Measurements from ENCODE around the gene SNX8. TPM values are rescaled to one million over a fixed set of nuclear protein-coding genes. Genes with fewer than 3 reads are reported as not detected.

The SNX8 gene
- total and polyA plus RNA-seq, 2 donors (not counting 3 experiments of a cell fraction or from before 2014, with no cell fraction given): 24.5 to 50.3 TPM

DNA sequence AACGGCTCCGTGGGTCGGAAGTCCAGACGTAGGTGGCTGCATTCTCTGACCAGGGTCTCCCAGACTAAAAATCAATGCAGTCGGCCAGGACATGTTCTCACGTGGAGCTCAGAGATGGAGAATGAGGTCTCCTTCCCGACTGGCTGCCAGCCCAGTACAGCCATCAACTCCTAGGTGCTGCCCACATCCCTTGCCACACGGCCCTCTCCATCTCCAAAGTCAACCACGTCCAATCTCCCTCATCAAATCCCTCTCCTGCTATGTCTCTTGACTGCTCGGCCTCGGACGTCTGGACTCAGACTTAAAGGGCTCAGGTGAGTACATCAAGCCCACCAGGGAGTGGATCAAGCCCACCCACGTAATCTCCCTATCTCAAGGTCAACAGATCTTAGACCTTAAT is 88.4 kb downstream of the SNX8 start:
- Histone ChIP-seq H3K4me2 (ENCODE audit: insufficient read depth, low read length) (no peak overlapping the region), H3K9me1 (replicated peaks; ENCODE audit: control insufficient read depth, extremely low read depth, insufficient read depth, low read length) (no peaks in the 10 kb centered on the region), H2AFZ (ENCODE audit: low read depth, low read length) (no peak overlapping the region), H4K20me1 (replicated peaks; ENCODE audit: control insufficient read depth, extremely low read depth, insufficient read depth, low read length) (no peaks in the 10 kb centered on the region), H3K27ac (ENCODE audit: insufficient read depth, low read depth, low read length) (no peak overlapping the region), H3K4me3 (replicated peaks in 1 of 3; ENCODE audit: insufficient read depth in 1 of 3, low read depth in 1 of 3, low read length in 3 of 3) (no peak overlapping the region), H3K9ac (replicated peaks; ENCODE audit: extremely low read depth, insufficient read depth, low read length) (no peak overlapping the region), H3K9me3 (replicated peaks; ENCODE audit: control insufficient read depth, insufficient read depth, low read length) (no peaks in the 10 kb centered on the region), H3K79me2 (ENCODE audit: control insufficient read depth, insufficient read depth, low read length) (peaks cover 8% of the 10 kb centered on the region), H3K4me1 (ENCODE audit: control insufficient read depth, extremely low read depth, insufficient read depth, low read length) (no peaks in the 10 kb centered on the region), H3K36me3 (ENCODE audit: control insufficient read depth in 2 of 2, extremely low read depth in 1 of 2, insufficient read depth in 2 of 2, low read length in 2 of 2) (peaks cover 8 to 39% of the 10 kb centered on the region in 2 experiments), H3K27me3 (ENCODE audit: control insufficient read depth in 2 of 2, insufficient read depth in 2 of 2, low read length in 2 of 2) (no peaks in the 10 kb centered on the region)
- no TSS peak for BruUV-seq (replicated peaks)
- POLR2A ChIA-PET: no interaction called here
- TF ChIP-seq EZH2 (IDR thresholded peaks at IDR 0.05; ENCODE audit: borderline replicate concordance, low read depth, low read length, severe bottlenecking) (no peak), FOS (IDR thresholded peaks at IDR 0.05; ENCODE audit: borderline replicate concordance, insufficient read depth, low read length) (no peak), MAX (IDR thresholded peaks at IDR 0.05; ENCODE audit: insufficient read depth, insufficient read length) (no peak), GATA2 (IDR thresholded peaks at IDR 0.05; ENCODE audit: insufficient read depth, insufficient read length, low read depth, low read length) (no peak), POLR2A (IDR thresholded peaks at IDR 0.05; ENCODE audit: low read depth, low read length) (no peak), JUN (IDR thresholded peaks at IDR 0.05; ENCODE audit: borderline replicate concordance, insufficient read depth, insufficient read length, low read depth) (no peak), MYC (IDR thresholded peaks at IDR 0.05; ENCODE audit: low read depth, low read length) (no peak), POLR2AphosphoS5 (IDR thresholded peaks at IDR 0.05; ENCODE audit: insufficient read depth, low read depth, low read length) (no peak)
- TF ChIP-seq, protein P1, sequence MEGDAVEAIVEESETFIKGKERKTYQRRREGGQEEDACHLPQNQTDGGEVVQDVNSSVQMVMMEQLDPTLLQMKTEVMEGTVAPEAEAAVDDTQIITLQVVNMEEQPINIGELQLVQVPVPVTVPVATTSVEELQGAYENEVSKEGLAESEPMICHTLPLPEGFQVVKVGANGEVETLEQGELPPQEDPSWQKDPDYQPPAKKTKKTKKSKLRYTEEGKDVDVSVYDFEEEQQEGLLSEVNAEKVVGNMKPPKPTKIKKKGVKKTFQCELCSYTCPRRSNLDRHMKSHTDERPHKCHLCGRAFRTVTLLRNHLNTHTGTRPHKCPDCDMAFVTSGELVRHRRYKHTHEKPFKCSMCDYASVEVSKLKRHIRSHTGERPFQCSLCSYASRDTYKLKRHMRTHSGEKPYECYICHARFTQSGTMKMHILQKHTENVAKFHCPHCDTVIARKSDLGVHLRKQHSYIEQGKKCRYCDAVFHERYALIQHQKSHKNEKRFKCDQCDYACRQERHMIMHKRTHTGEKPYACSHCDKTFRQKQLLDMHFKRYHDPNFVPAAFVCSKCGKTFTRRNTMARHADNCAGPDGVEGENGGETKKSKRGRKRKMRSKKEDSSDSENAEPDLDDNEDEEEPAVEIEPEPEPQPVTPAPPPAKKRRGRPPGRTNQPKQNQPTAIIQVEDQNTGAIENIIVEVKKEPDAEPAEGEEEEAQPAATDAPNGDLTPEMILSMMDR (IDR thresholded peaks at IDR 0.05; ENCODE audit: extremely low read depth in 1 of 2, insufficient read depth in 1 of 2, low read depth in 1 of 2, low read length in 2 of 2): no peak
- DNase-seq (ENCODE audit: low read depth, low spot score) (no peak), FAIRE-seq (no peak)
- dilution Hi-C loops (cut with MboI; ENCODE audit: extremely low pct_ligation_motif_present, low sequenced_read_pairs) (no loop called here), intact Hi-C loops (cut with micrococcal nuclease) (no loop called here)
- CTCF ChIA-PET: no interaction called here

Data from endothelial cell of umbilical vein (primary cell).